ENCODE measurements around the gene HMGN2.
A peak's percentile ranks its signal among the peaks of the same experiment; 100 is the strongest.

HMGN2 gene

GRCh38 chr1:26472320-26472900 lies at the start of gene HMGN2:
Gene HMGN2, plus strand, starts transcription at chr1:26472440. Its CDS starts 173 bp downstream, at chr1:26472613.
- peak within 1 kb of the TSS; percentile 93 for H3K4me3 Mint-ChIP-seq
- H3K36me3 Mint-ChIP-seq (ENCODE audit: low read depth): peaks cover 53% of the 10 kb centered on the region
- H3K4me1 Mint-ChIP-seq (ENCODE audit: low read depth): peaks cover 48% of the 10 kb centered on the region
- H3K27ac Mint-ChIP-seq: peak within 1 kb of the TSS; percentile 95
- no peaks in the 10 kb centered on the region for H3K27me3 Mint-ChIP-seq
- H3K9me3 Mint-ChIP-seq: no peaks in the 10 kb centered on the region

GRCh38 chr1:26429721-26430120 lies 42.5 kb upstream of the HMGN2 start:
- peaks cover 38% of the 10 kb centered on the region for H3K4me1 Mint-ChIP-seq (ENCODE audit: low read depth)
- no peak overlapping the region for H3K4me3 Mint-ChIP-seq
- no peaks in the 10 kb centered on the region for H3K9me3 Mint-ChIP-seq
- no peak overlapping the region for H3K27ac Mint-ChIP-seq
- peaks cover 9% of the 10 kb centered on the region for H3K36me3 Mint-ChIP-seq (ENCODE audit: low read depth)
- no peaks in the 10 kb centered on the region for H3K27me3 Mint-ChIP-seq

- Mint-ChIP-seq H3K4me3 (peak within 1 kb of the TSS; percentile 95), H3K27ac (peak within 1 kb of the TSS; percentile 96), H3K4me1 (ENCODE audit: low read depth) (peaks cover 38% of the 10 kb centered on the region), H3K9me3 (no peaks in the 10 kb centered on the region), H3K36me3 (ENCODE audit: low read depth) (peaks cover 9% of the 10 kb centered on the region), H3K27me3 (no peaks in the 10 kb centered on the region)
Measured at GRCh38 chr1:26431979-26432695, 40.1 kb upstream of the HMGN2 start, which contains the start of gene DHDDS. Gene DHDDS, plus strand, starts transcription at chr1:26432321. Its CDS starts 625 bp downstream, at chr1:26432946.

- Mint-ChIP-seq H3K4me1 (ENCODE audit: low read depth) (peaks cover 38% of the 10 kb centered on the region), H3K4me3 (peak overlapping the region; percentile 95), H3K27ac (peak overlapping the region; percentile 17), H3K36me3 (ENCODE audit: low read depth) (peaks cover 10% of the 10 kb centered on the region), H3K27me3 (no peaks in the 10 kb centered on the region), H3K9me3 (no peaks in the 10 kb centered on the region)
Measured at GRCh38 chr1:26432793-26433192, 39.4 kb upstream of the HMGN2 start.

- peak overlapping the region; percentile 7 for H3K27ac Mint-ChIP-seq
- H3K4me1 Mint-ChIP-seq (ENCODE audit: low read depth): peaks cover 38% of the 10 kb centered on the region
- H3K36me3 Mint-ChIP-seq (ENCODE audit: low read depth): peaks cover 24% of the 10 kb centered on the region
- no peaks in the 10 kb centered on the region for H3K9me3 Mint-ChIP-seq
- H3K27me3 Mint-ChIP-seq: no peaks in the 10 kb centered on the region
- H3K4me3 Mint-ChIP-seq: no peak overlapping the region
Measured at GRCh38 chr1:26434161-26434752, 38.0 kb upstream of the HMGN2 start.

GRCh38 chr1:26438041-26438440 lies 34.2 kb upstream of the HMGN2 start:
- Mint-ChIP-seq H3K36me3 (ENCODE audit: low read depth) (peaks cover 54% of the 10 kb centered on the region), H3K27me3 (no peaks in the 10 kb centered on the region), H3K9me3 (no peaks in the 10 kb centered on the region), H3K4me3 (no peak overlapping the region), H3K27ac (no peak overlapping the region), H3K4me1 (ENCODE audit: low read depth) (peaks cover 15% of the 10 kb centered on the region)

- Mint-ChIP-seq H3K27ac (no peak overlapping the region), H3K4me1 (ENCODE audit: low read depth) (no peaks in the 10 kb centered on the region), H3K4me3 (no peak overlapping the region), H3K36me3 (ENCODE audit: low read depth) (peaks cover 67% of the 10 kb centered on the region), H3K9me3 (no peaks in the 10 kb centered on the region), H3K27me3 (no peaks in the 10 kb centered on the region)
Measured at GRCh38 chr1:26440259-26440658, 32.0 kb upstream of the HMGN2 start.

GRCh38 chr1:26449868-26450267 lies 22.4 kb upstream of the HMGN2 start:
- Mint-ChIP-seq H3K4me3 (no peak overlapping the region), H3K27me3 (no peaks in the 10 kb centered on the region), H3K9me3 (no peaks in the 10 kb centered on the region), H3K36me3 (ENCODE audit: low read depth) (peaks cover 62% of the 10 kb centered on the region), H3K4me1 (ENCODE audit: low read depth) (no peaks in the 10 kb centered on the region), H3K27ac (no peak overlapping the region)

GRCh38 chr1:26450908-26451307 lies 21.3 kb upstream of the HMGN2 start:
- peaks cover 64% of the 10 kb centered on the region for H3K36me3 Mint-ChIP-seq (ENCODE audit: low read depth)
- no peaks in the 10 kb centered on the region for H3K9me3 Mint-ChIP-seq
- H3K27ac Mint-ChIP-seq: no peak overlapping the region
- H3K27me3 Mint-ChIP-seq: no peaks in the 10 kb centered on the region
- no peaks in the 10 kb centered on the region for H3K4me1 Mint-ChIP-seq (ENCODE audit: low read depth)
- H3K4me3 Mint-ChIP-seq: no peak overlapping the region

- Mint-ChIP-seq H3K27ac (no peak overlapping the region), H3K4me1 (ENCODE audit: low read depth) (no peaks in the 10 kb centered on the region), H3K27me3 (no peaks in the 10 kb centered on the region), H3K9me3 (no peaks in the 10 kb centered on the region), H3K4me3 (no peak overlapping the region), H3K36me3 (ENCODE audit: low read depth) (peaks cover 58% of the 10 kb centered on the region)
Measured at GRCh38 chr1:26452459-26453183, 19.6 kb upstream of the HMGN2 start.

- H3K36me3 Mint-ChIP-seq (ENCODE audit: low read depth): peaks cover 64% of the 10 kb centered on the region
- H3K9me3 Mint-ChIP-seq: no peaks in the 10 kb centered on the region
- H3K27ac Mint-ChIP-seq: no peak overlapping the region
- H3K27me3 Mint-ChIP-seq: no peaks in the 10 kb centered on the region
- H3K4me3 Mint-ChIP-seq: no peak overlapping the region
- no peaks in the 10 kb centered on the region for H3K4me1 Mint-ChIP-seq (ENCODE audit: low read depth)
Measured at GRCh38 chr1:26459148-26459547, 13.1 kb upstream of the HMGN2 start.

- H3K27me3 Mint-ChIP-seq: no peaks in the 10 kb centered on the region
- no peaks in the 10 kb centered on the region for H3K9me3 Mint-ChIP-seq
- no peaks in the 10 kb centered on the region for H3K4me1 Mint-ChIP-seq (ENCODE audit: low read depth)
- no peak overlapping the region for H3K4me3 Mint-ChIP-seq
- no peak overlapping the region for H3K27ac Mint-ChIP-seq
- peaks cover 66% of the 10 kb centered on the region for H3K36me3 Mint-ChIP-seq (ENCODE audit: low read depth)
Measured at GRCh38 chr1:26459573-26460031, 12.6 kb upstream of the HMGN2 start.

GRCh38 chr1:26468911-26469310 lies 3.3 kb upstream of the HMGN2 start:
- Mint-ChIP-seq H3K4me1 (ENCODE audit: low read depth) (peaks cover 30% of the 10 kb centered on the region), H3K9me3 (no peaks in the 10 kb centered on the region), H3K4me3 (no peak overlapping the region), H3K27me3 (no peaks in the 10 kb centered on the region), H3K27ac (no peak overlapping the region), H3K36me3 (ENCODE audit: low read depth) (peaks cover 48% of the 10 kb centered on the region)

GRCh38 chr1:26469558-26469957 lies 2.7 kb upstream of the HMGN2 start:
- Mint-ChIP-seq H3K9me3 (no peaks in the 10 kb centered on the region), H3K27me3 (no peaks in the 10 kb centered on the region), H3K36me3 (ENCODE audit: low read depth) (peaks cover 50% of the 10 kb centered on the region), H3K4me1 (ENCODE audit: low read depth) (peaks cover 37% of the 10 kb centered on the region), H3K27ac (no peak overlapping the region), H3K4me3 (no peak overlapping the region)

Data from stimulated activated naive CD8-positive, alpha-beta T cell treated with anti-CD3 and anti-CD28 coated beads, Interleukin-15, Interleukin-2, amounts not matched to agents 100 ng/mL and 50 ng/mL, for 24 hours (primary cell).